ENCODE measurements around the gene PDZD4. TPM values are rescaled to one million over a fixed set of nuclear protein-coding genes. Genes with fewer than 3 reads are reported as not detected.

PDZD4 gene
- total RNA-seq, 4 donors from 2014 or later: 2.2 to 6.4 (median 4.6) TPM

DNA sequence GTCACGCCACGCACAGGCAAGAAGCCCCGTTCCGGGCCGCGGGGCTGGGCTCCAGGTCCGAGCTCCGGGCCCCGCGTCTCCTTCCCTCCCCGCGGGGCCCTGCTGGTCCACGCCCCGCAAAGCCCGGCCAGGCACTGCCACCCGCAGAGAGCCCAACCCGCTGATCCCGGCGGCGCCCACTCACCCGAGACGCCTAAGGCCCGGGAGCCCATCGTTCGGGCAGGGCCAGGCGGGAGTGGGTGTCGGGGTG is 870 bp downstream of the PDZD4 start:
- 33% methylated on average over 27 of the region's 27 CpGs; no CpG with 5 or more reads in 1 of the 2 donors for WGBS, 2 donors
- intact Hi-C loops (cut with DNase I; ENCODE audit: low total_unique reads): no loop called here
- H3K4me3 ChIP-seq (ENCODE audit: low read depth, poor library complexity, severe bottlenecking): no peak overlapping the region

DNA sequence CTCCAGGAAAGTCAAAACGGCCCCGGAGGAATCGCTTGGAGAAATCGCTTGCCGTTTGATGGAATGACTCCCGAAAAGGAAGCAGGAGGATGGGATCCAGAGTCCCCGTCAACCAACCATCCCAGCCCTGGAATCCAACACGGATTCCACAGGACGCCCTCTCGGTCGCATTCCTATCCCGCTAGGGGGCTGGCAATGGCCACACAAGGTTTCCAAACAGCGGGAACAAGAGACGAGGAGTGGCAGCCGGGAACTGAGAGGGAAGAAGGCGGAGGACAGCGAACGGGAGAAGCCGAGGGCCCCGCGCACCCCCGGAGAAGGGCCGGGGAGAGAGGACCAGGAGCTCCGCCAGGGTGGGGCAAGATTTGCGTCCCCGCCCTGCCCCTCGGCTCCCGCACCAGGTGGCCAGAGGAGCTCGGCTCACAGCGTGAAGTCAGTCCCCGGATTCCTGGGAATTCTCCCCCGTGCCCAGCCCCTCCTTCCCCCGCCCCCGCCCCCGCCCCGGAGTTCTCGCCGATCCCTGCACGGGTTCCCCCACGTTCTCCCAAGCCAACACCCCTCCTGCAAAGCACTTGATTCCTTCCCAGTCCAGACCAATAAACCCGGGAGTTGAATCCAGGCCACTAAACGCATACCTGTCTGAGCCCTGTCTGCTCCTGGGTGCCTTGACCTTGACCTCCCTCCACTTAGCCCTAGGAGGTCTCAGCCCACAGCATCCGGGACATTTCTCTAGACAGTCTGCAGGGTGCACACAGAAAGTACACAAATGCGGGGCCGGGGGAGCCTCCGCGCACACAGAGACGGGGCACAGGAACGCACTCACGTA is 1.4 kb downstream of the PDZD4 start:
- no peak for DNase-seq (ENCODE audit: low spot score in 2 of 2)
- H3K4me3 ChIP-seq (ENCODE audit: low read depth, poor library complexity, severe bottlenecking): no peak overlapping the region
- intact Hi-C loops (cut with DNase I; ENCODE audit: low total_unique reads): no loop called here
- TF ChIP-seq POLR2A (IDR thresholded peaks at IDR 0.05): no peak
- TF ChIP-seq, protein P1, sequence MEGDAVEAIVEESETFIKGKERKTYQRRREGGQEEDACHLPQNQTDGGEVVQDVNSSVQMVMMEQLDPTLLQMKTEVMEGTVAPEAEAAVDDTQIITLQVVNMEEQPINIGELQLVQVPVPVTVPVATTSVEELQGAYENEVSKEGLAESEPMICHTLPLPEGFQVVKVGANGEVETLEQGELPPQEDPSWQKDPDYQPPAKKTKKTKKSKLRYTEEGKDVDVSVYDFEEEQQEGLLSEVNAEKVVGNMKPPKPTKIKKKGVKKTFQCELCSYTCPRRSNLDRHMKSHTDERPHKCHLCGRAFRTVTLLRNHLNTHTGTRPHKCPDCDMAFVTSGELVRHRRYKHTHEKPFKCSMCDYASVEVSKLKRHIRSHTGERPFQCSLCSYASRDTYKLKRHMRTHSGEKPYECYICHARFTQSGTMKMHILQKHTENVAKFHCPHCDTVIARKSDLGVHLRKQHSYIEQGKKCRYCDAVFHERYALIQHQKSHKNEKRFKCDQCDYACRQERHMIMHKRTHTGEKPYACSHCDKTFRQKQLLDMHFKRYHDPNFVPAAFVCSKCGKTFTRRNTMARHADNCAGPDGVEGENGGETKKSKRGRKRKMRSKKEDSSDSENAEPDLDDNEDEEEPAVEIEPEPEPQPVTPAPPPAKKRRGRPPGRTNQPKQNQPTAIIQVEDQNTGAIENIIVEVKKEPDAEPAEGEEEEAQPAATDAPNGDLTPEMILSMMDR (IDR thresholded peaks at IDR 0.05): no peak
- WGBS, 2 donors: 29 to 41% methylated on average over 13 to 50 of the region's 50 CpGs

More for the DNA sequence above, 870 bp downstream of the PDZD4 start:
- TF ChIP-seq, protein P1 (IDR thresholded peaks at IDR 0.05): no peak
- no peak for TF ChIP-seq POLR2A (IDR thresholded peaks at IDR 0.05)
- DNase-seq (ENCODE audit: low spot score in 2 of 2): no peak

DNA sequence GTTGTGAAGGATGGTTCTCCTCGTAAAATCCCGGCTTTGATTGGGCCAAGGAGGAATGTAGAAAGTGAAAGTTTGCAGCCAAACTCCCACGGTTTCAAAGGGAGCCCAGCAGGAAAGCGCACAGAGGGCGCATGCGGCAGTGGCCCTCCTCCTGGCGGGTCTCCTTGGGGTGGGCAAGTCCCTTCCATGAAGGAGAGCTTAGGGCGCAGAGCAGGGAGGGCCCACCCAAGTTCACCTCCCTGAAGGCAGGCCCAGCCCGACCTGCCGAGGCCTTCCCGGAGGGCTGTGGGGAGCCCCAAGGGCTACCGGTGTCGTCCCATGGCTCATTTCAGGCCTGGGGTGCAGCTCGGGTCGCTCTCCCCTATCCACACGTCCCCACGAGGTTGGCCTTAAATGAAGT is 2.0 kb downstream of the PDZD4 start:
- H3K4me3 ChIP-seq (ENCODE audit: low read depth, poor library complexity, severe bottlenecking): no peak overlapping the region
- intact Hi-C loops (cut with DNase I; ENCODE audit: low total_unique reads): no loop called here
- DNase-seq (ENCODE audit: low spot score in 2 of 2): no peak
- WGBS, 2 donors: 38 to 44% methylated on average over 5 to 17 of the region's 17 CpGs
- TF ChIP-seq, protein P1 (IDR thresholded peaks at IDR 0.05): no peak
- TF ChIP-seq POLR2A (IDR thresholded peaks at IDR 0.05): no peak

DNA sequence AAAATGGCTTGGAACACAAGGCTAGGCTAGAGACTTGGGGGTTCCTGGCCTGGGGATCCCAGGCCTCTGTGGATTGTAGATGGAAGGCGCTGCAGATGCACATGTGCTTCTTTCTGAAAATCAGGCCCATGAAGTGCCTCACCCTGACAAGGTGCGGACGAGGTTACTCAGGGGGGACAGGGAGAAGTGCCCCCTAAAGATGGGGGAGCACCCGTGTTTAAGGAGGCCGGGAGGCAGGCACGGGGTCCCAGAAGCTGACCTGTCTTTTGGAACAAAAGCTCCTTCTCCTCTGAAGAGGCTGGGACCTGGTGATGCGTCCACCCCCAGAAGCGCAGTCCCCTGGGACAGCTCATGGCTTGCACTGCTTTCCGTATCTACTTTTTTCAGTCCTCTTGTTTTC is 2.4 kb downstream of the PDZD4 start:
- WGBS, 2 donors: 82 to 96% methylated on average over 9 of the region's 9 CpGs
- no peak overlapping the region for H3K4me3 ChIP-seq (ENCODE audit: low read depth, poor library complexity, severe bottlenecking)

DNA sequence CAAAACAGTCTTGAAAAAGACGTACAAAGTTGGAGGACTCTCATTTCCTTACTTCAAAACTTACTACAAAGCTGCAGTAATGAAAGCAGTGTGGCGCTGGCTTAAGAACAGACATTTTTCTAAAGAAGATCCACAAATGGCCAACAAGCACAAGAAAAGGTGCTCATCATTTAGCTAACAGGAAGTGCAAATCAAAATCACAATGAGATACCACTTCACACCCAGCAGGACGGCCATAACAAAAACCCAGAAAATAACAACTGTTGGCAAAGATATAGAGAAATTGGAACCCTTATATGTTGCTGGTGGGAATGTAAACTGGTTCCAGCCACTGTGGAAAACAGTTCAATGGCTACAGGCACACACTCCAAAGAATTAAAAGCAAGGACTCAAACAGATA is 3.3 kb downstream of the PDZD4 start:
- DNase-seq (ENCODE audit: low spot score in 2 of 2): no peak
- TF ChIP-seq POLR2A (IDR thresholded peaks at IDR 0.05): no peak
- TF ChIP-seq, protein P1 (IDR thresholded peaks at IDR 0.05): no peak
- H3K4me3 ChIP-seq (ENCODE audit: low read depth, poor library complexity, severe bottlenecking): no peak overlapping the region
- WGBS, 2 donors: 78 to 85% methylated on average over 3 of the region's 3 CpGs
- intact Hi-C loops (cut with DNase I; ENCODE audit: low total_unique reads): no loop called here

More for the DNA sequence above, 2.4 kb downstream of the PDZD4 start:
- no peak for TF ChIP-seq POLR2A (IDR thresholded peaks at IDR 0.05)
- TF ChIP-seq, protein P1 (IDR thresholded peaks at IDR 0.05): no peak
- no peak for DNase-seq (ENCODE audit: low spot score in 2 of 2)
- intact Hi-C loops (cut with DNase I; ENCODE audit: low total_unique reads): no loop called here

DNA sequence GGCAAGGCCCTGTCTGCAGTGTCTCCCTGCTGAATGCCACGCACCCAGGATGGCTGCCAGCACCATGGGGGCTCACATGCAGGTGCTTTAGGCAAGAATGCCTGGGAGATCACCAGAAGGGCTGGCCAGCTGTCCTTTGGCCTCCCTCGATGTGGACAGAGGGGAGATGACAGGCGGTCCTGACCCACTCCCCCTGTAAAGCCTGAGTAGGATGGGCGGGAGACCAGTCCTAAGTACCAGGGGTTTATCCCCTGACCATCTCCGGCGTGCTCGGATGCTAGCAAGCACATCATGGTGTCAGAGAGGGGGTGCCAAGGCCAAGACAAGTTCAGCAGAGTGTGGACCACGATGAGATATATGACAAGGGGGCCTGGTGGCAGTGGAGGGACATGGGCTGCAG is 5.3 kb downstream of the PDZD4 start:
- intact Hi-C loops (cut with DNase I; ENCODE audit: low total_unique reads): no loop called here
- no peak overlapping the region for H3K4me3 ChIP-seq (ENCODE audit: low read depth, poor library complexity, severe bottlenecking)
- DNase-seq (ENCODE audit: low spot score in 2 of 2): no peak
- TF ChIP-seq POLR2A (IDR thresholded peaks at IDR 0.05): no peak
- TF ChIP-seq, protein P1 (IDR thresholded peaks at IDR 0.05): no peak
- WGBS, 2 donors: 86 to 100% methylated on average over 1 to 8 of the region's 8 CpGs

Data from lower leg skin (tissue), 4 donors.